Measurements from ENCODE around the gene CNTNAP2. TPM values are rescaled to one million over a fixed set of nuclear protein-coding genes. Genes with fewer than 3 reads are reported as not detected.

CNTNAP2 gene
- total and polyA plus RNA-seq, 2 of the 13 experiments (the other 11 are each of a cell fraction or from before 2014, with no cell fraction given) = 0.40 to 0.42 TPM

GRCh38 chr7:147276106-147276505 is 1159.5 kb downstream of the CNTNAP2 start:
- 0% methylated on average over 1 of the region's 1 CpG for WGBS (ENCODE audit: low lambda C conversion rate)
- Histone ChIP-seq H3K9me3 (ENCODE audit: low read length) (peaks cover 38% of the 10 kb centered on the region), H3K27me3 (ENCODE audit: control insufficient read depth in 1 of 2, insufficient read depth in 2 of 2, low read length in 2 of 2) (no peaks in the 10 kb centered on the region), H3K27ac (ENCODE audit: extremely low read length, insufficient read depth, low read length) (no peak overlapping the region), H3K79me2 (ENCODE audit: insufficient read depth, low read length) (no peaks in the 10 kb centered on the region), H3K9ac (ENCODE audit: insufficient read depth, low read depth, low read length) (no peak overlapping the region), H3K36me3 (replicated peaks in 1 of 2; ENCODE audit: control insufficient read depth in 1 of 2, insufficient read depth in 2 of 2, low read length in 2 of 2) (no peaks in the 10 kb centered on the region), H2AFZ (ENCODE audit: low read length) (no peak overlapping the region), H3K4me2 (ENCODE audit: low read depth, low read length) (no peak overlapping the region), H3K4me3 (replicated peaks in 1 of 3; ENCODE audit: insufficient read depth in 1 of 3, low read depth in 2 of 3, low read length in 3 of 3) (no peak overlapping the region), H3K4me1 (ENCODE audit: insufficient read depth, low read length) (no peaks in the 10 kb centered on the region), H4K20me1 (ENCODE audit: insufficient read depth, low read length) (no peaks in the 10 kb centered on the region)
- no peak for ATAC-seq
- no peak for DNase-seq (ENCODE audit: low spot score)
- ChIA-PET CTCF (ENCODE audit: low intra/inter-chr PET ratio, low total read pairs) (no interaction called here), POLR2A (no interaction called here)
- intact Hi-C loops (cut with micrococcal nuclease; ENCODE audit: unreplicated experiment) (no loop called here), in situ Hi-C loops (cut with HindIII; ENCODE audit: extremely low pct_ligation_motif_present, low pct_unique_long_range_greater_than_20kb) (no loop called here)
- FAIRE-seq = no peak
- BruUV-seq (replicated peaks) = no TSS peak
- TF ChIP-seq, protein P1, sequence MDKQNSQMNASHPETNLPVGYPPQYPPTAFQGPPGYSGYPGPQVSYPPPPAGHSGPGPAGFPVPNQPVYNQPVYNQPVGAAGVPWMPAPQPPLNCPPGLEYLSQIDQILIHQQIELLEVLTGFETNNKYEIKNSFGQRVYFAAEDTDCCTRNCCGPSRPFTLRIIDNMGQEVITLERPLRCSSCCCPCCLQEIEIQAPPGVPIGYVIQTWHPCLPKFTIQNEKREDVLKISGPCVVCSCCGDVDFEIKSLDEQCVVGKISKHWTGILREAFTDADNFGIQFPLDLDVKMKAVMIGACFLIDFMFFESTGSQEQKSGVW (CRISPR knock-in tag; IDR thresholded peaks at IDR 0.05; ENCODE audit: borderline replicate concordance) = no peak
- TF ChIP-seq ZNF709 (CRISPR knock-in tag; IDR thresholded peaks at IDR 0.05) (no peak), SUZ12 (IDR thresholded peaks at IDR 0.05; ENCODE audit: low read depth, low read length) (no peak), ZNF124 (CRISPR knock-in tag; IDR thresholded peaks at IDR 0.05) (no peak), ZFAT (CRISPR knock-in tag; conservative IDR thresholded peaks at IDR 0.05) (no peak), ATF5 (CRISPR knock-in tag; IDR thresholded peaks at IDR 0.05; ENCODE audit: low read depth) (no peak), ZNF784 (CRISPR knock-in tag; IDR thresholded peaks at IDR 0.05; ENCODE audit: borderline replicate concordance) (no peak), ZNF430 (CRISPR knock-in tag; IDR thresholded peaks at IDR 0.05) (no peak)
- TF ChIP-seq, protein P2, sequence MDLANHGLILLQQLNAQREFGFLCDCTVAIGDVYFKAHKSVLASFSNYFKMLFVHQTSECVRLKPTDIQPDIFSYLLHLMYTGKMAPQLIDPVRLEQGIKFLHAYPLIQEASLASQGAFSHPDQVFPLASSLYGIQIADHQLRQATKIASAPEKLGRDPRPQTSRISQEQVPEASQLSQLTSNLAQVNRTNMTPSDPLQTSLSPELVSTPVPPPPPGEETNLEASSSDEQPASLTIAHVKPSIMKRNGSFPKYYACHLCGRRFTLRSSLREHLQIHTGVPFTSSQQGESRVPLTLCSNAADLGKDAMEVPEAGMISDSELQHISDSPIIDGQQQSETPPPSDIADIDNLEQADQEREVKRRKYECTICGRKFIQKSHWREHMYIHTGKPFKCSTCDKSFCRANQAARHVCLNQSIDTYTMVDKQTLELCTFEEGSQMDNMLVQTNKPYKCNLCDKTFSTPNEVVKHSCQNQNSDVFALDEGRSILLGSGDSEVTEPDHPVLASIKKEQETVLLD (CRISPR knock-in tag; IDR thresholded peaks at IDR 0.05; ENCODE audit: low read depth) = no peak
